Tibial nerve (tissue), 4 donors: Measurements from ENCODE around the gene TSPAN5.

Experiments used
- CTCF ChIP-seq, 5 experiments: fragments of 200-600 bp in 3 of 5; fragments of 450-650 bp in 2 of 5; sonication (generic) in 3 of 5; IDR thresholded peaks; one replicate each; pipeline ENCODE4 v1.5.1; 2016 to 2019; ENCODE audit warnings: antibody characterized with exemption in 5 of 5, mild to moderate bottlenecking in 3 of 5, moderate library complexity in 2 of 5
- EP300 ChIP-seq, 2 donors: sonication (generic); formaldehyde crosslinking; IDR thresholded peaks; one replicate each; pipeline ENCODE4 v1.6.1; 2017; ENCODE audit warnings: antibody characterized with exemption in 2 of 2, mild to moderate bottlenecking in 1 of 2
- POLR2A ChIP-seq, 2 donors: fragments of 450-650 bp; IDR thresholded peaks; one replicate each; pipeline ENCODE4 v1.6.1; 2017; ENCODE audit warnings: antibody characterized with exemption in 2 of 2, mild to moderate bottlenecking in 2 of 2, moderate library complexity in 2 of 2

- TF ChIP-seq POLR2A (IDR thresholded peaks at IDR 0.05) (no peak), CTCF (IDR thresholded peaks at IDR 0.05) (no peak), EP300 (IDR thresholded peaks at IDR 0.05) (no peak)
These were observed 31.2 kb upstream of the TSPAN5 start for GRCh38 chr4:98689507-98690174.
